Measurements from ENCODE around the gene HS6ST1. TPM values are rescaled to one million over a fixed set of nuclear protein-coding genes. Genes with fewer than 3 reads are reported as not detected.

HS6ST1 gene
- total and polyA plus RNA-seq, 2 donors (not counting 3 experiments of a cell fraction or from before 2014, with no cell fraction given) = 12.8 to 19.4 TPM

DNA sequence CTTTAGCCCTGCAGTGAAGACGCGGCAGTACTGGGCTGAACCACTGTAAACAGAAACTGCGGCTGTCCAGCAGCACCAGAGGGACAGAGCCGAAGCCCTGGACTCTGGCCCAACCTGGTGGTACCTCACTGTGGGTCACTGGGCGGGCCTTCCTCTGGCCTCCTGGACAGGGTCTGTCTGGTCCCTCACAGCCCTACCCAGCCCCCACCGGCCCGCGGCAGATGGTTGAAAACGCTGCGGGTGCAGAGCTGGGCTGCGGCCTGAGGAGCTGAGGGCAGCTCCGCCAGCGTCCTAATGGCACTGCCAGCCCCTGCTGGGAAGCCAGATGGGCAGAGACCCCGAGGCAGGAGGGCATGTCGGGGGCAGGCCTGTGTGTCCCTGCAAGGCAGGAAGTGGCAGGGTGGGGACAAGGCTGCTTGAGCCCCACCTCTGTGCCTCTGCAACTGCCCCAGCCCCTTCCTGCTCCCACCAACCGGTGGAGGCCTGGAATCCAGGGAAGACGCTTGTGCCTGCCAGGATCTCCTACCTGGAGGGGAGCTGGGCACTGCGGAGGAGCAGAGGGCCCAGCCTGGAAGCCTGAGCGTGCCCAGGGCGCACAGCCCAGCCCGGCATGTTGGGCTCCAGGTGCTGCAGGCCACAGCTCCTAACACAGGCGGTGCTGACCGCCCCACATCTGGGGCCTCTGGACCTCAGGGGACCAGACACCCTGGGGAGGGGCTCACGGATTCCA, 36.3 kb downstream of the HS6ST1 start:
- H3K4me2 ChIP-seq (ENCODE audit: insufficient read depth, low read length) = no peak overlapping the region
- ChIA-PET POLR2A (no interaction called here), CTCF (interaction anchor here (1.7 kb wide), 1 partner anchor 27 kb away, joined by 4 read pairs; no protein-coding TSS in a partner anchor)
- dilution Hi-C loops (cut with MboI; ENCODE audit: extremely low pct_ligation_motif_present, low sequenced_read_pairs) (no loop called here), intact Hi-C loops (cut with micrococcal nuclease) (no loop called here)
- H3K4me3 ChIP-seq (replicated peaks in 1 of 3; ENCODE audit: insufficient read depth in 1 of 3, low read depth in 1 of 3, low read length in 3 of 3) = no peak overlapping the region
- no peak for TF ChIP-seq MYC (IDR thresholded peaks at IDR 0.05; ENCODE audit: low read depth, low read length)
- TF ChIP-seq JUN (IDR thresholded peaks at IDR 0.05; ENCODE audit: borderline replicate concordance, insufficient read depth, insufficient read length, low read depth) = no peak
- no peak for TF ChIP-seq POLR2AphosphoS5 (IDR thresholded peaks at IDR 0.05; ENCODE audit: insufficient read depth, low read depth, low read length)
- no peak for TF ChIP-seq EZH2 (IDR thresholded peaks at IDR 0.05; ENCODE audit: borderline replicate concordance, low read depth, low read length, severe bottlenecking)
- TF ChIP-seq GATA2 (IDR thresholded peaks at IDR 0.05; ENCODE audit: insufficient read depth, insufficient read length, low read depth, low read length) = no peak
- TF ChIP-seq, protein P1, sequence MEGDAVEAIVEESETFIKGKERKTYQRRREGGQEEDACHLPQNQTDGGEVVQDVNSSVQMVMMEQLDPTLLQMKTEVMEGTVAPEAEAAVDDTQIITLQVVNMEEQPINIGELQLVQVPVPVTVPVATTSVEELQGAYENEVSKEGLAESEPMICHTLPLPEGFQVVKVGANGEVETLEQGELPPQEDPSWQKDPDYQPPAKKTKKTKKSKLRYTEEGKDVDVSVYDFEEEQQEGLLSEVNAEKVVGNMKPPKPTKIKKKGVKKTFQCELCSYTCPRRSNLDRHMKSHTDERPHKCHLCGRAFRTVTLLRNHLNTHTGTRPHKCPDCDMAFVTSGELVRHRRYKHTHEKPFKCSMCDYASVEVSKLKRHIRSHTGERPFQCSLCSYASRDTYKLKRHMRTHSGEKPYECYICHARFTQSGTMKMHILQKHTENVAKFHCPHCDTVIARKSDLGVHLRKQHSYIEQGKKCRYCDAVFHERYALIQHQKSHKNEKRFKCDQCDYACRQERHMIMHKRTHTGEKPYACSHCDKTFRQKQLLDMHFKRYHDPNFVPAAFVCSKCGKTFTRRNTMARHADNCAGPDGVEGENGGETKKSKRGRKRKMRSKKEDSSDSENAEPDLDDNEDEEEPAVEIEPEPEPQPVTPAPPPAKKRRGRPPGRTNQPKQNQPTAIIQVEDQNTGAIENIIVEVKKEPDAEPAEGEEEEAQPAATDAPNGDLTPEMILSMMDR (IDR thresholded peaks at IDR 0.05; ENCODE audit: extremely low read depth in 1 of 2, insufficient read depth in 1 of 2, low read depth in 1 of 2, low read length in 2 of 2) = no peak
- no peak for TF ChIP-seq FOS (IDR thresholded peaks at IDR 0.05; ENCODE audit: borderline replicate concordance, insufficient read depth, low read length)
- TF ChIP-seq, protein P2, sequence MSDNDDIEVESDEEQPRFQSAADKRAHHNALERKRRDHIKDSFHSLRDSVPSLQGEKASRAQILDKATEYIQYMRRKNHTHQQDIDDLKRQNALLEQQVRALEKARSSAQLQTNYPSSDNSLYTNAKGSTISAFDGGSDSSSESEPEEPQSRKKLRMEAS (IDR thresholded peaks at IDR 0.05; ENCODE audit: insufficient read depth, insufficient read length) = no peak
- no peak for TF ChIP-seq POLR2A (IDR thresholded peaks at IDR 0.05; ENCODE audit: low read depth, low read length)
- no peak overlapping the region for H3K27ac ChIP-seq (ENCODE audit: insufficient read depth, low read depth, low read length)
- H3K9me3 ChIP-seq (replicated peaks; ENCODE audit: control insufficient read depth, insufficient read depth, low read length) = no peaks in the 10 kb centered on the region
- H3K27me3 ChIP-seq (ENCODE audit: control insufficient read depth in 2 of 2, insufficient read depth in 2 of 2, low read length in 2 of 2) = no peaks in the 10 kb centered on the region
- H3K4me1 ChIP-seq (ENCODE audit: control insufficient read depth, extremely low read depth, insufficient read depth, low read length) = no peaks in the 10 kb centered on the region
- BruUV-seq (replicated peaks) = no TSS peak
- no peaks in the 10 kb centered on the region for H3K9me1 ChIP-seq (replicated peaks; ENCODE audit: control insufficient read depth, extremely low read depth, insufficient read depth, low read length)
- H4K20me1 ChIP-seq (replicated peaks; ENCODE audit: control insufficient read depth, extremely low read depth, insufficient read depth, low read length) = no peaks in the 10 kb centered on the region
- DNase-seq (ENCODE audit: low read depth, low spot score) = no peak
- H3K36me3 ChIP-seq (ENCODE audit: control insufficient read depth in 2 of 2, extremely low read depth in 1 of 2, insufficient read depth in 2 of 2, low read length in 2 of 2) = no peaks in the 10 kb centered on the region
- no peak overlapping the region for H3K9ac ChIP-seq (replicated peaks; ENCODE audit: extremely low read depth, insufficient read depth, low read length)
- H2AFZ ChIP-seq (ENCODE audit: low read depth, low read length) = no peak overlapping the region
- FAIRE-seq = no peak
- H3K79me2 ChIP-seq (ENCODE audit: control insufficient read depth, insufficient read depth, low read length) = no peaks in the 10 kb centered on the region
